DMS153 (cell line): ENCODE results near the gene TSR2.
"Not testable (repeated sequence)": the region's sequence is repeated elsewhere in the genome, so short reads cannot be mapped to it uniquely, and the experiment has no call there.

Source experiments
- DNase-seq: peaks from one replicate; lab custom pipeline; 2025; lab: John Stamatoyannopoulos, UW

The TSR2 gene

DNA sequence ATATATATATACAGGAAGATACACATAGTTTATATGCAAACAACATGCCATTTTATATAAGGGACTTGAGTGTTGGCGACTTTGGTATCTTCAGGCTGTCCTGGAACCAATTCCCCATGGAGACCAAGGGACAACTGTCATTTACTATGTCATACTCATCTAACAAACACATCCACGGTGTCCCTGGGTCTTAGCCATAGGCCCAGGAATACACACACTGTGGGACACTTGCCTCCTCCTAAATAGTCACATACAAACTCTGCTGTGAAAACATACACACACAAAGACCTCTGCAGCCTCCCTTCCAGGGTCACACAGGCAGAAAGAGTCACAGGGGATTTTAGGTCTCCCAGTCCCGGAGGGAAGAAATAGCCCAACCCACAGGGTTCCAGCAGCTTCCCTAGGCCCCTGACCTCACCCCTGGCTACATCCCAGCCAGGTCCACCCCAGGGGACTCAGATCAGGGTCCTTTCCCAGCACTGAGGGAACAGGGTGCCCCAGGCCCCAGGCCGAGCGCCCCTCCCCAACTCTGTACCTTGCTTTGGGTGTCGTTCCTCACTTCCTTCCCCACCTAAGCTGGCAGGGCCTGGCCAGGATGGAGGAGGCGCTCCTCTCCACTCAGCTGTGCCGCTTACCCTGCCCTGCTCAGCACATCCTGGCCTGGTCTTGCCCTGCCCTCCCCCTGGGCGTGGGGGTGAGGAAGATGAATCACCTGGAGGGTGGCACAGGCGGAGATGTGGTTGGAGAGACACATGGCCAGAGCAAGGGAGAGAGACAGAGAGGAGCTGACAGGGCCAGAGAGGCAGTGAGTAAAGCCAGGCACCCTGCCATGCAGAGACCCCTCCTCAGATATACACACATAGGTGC, 34.0 kb downstream of the TSR2 start:
- no peak for DNase-seq

DNA sequence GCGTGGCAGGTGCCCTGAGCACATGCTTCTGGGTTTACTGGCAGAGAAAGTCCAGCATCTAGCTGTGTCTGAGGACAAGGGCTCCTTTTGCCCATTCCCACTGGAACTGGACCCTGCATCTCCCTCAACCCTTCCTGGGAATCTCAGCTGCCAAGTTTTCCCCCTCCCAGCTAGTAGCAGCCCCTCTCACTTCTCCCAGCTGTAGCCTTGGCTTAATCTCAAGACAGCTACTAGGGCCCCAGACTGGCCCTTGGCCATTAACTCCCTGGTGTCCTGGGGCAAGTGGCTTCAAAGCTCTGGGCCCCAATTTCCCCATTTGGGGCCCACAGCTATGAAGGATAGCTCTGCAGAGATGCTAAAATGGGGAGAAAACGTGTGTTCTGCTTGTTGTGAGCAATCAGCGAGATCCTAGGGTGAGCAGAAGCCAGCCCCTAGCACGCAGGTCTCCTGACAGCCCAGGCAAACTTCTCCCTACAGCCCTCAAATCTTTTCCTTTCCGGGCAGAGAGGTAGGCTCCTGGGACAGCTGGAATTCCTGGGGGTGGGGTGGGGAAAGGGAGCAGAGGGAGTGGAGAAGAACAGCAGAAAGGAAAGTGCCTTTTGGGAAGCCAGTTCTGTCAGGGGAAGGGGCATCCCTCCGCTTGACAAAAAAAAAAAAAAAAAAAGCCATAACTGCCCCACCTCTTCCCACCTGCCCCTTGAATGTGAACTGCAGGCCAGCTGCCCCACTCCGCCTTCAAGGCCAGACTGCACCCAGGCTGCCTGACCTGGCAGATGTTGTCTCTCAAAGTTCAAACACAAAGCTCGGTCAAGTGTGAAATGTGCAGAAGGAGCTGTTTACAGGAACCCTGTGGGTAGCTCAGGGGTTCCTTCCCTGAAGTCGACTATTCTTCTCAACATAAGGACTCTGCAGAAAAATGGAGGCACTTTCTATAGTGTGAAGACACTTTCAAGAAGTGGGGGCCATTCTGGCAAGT, 39.2 kb downstream of the TSR2 start:
- DNase-seq: no peak

DNA sequence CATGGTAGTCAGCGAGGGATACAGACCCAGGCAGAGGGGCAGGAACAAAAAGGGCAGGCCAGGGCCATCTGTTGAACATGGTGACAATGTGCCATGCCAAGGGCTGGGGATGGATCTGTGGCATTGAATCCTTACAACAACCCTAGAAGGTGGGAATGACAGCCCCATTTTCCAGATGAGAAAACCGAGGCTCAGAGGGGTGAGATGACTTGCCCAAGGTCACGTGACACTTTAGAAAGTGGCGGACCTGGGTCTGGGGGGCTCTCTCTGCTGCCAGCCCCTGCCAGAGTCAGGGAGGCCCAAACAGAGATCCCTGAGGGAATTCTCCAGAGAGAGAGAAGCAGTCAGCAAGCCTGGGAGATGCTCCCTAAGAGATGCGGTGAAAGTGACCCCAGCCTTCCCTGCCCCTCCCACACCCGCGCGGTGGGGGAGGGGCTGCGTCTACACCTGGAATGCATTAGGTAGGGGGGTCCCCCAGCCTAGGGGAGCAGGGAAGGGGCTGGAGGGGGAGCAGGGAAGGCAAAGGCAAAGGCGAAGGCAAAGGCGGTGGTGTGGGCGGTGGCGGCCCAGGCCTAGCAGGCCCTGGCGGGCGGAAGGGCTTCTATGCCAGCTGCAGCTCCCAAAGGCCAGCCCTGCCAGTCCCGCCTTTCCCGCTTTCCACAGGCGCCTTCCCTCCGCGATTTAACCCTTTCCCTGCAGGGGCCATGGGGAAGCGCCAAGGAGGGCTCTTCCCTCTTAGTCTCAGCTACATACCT, 42.8 kb downstream of the TSR2 start:
- DNase-seq: no peak

DNA sequence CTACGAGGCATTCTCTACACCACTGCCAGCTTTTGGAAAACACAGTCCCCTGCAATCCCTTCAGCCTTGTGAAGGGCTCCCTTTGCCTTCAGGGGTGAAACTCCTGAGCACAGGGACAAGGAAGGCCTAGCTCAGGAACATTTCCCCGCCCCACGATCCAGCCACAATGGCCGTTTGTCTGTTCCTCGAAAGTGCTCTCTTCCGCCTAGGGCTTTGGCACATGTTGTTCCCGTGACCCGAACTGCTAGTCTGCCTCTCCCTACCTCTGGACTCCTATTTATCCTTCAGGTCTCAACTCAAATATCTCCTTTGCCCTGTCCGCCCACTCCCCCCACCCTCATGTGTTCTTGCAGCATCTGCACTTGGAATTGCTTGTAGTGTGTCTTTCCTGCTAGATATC, 43.7 kb downstream of the TSR2 start:
- DNase-seq: no peak

DNA sequence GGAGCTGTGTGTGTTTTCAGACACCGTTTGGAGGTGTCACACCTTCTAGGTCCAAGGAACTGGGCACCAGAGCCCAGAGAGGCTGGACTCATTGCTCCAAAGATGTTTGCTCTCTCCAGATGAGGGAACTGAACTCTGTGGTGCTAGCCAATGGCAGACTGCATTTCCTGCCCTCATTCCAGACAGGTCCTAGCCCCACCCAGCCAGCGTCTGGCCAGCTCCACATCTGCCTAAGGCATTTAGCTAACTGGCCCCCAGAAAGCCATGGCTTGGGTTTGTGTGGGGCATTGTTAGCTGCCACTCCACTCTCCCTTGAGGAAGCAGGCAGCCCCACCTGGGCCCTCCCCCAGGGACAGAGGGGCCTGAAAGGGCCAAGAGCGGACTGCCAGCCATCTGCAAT, 44.5 kb downstream of the TSR2 start:
- DNase-seq: no peak

DNA sequence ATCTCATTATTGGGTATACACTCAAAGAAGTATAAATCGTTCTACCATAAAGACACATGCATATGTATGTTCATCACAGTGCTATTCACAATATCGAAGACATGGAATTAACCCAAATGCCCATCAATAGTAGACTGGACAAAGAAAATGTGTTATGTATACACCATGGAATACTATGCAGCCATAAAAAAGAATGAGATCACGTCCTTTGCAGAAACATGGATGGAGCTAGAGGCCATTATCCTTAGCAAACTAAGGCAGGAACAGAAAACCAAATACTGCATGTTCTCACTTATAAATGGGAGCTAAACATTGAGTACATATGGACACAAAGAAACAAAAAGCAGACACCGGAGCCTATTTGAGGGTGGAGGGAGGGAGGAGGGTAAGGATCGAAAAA, 49.6 kb downstream of the TSR2 start:
- not testable (repeated sequence) for DNase-seq

DNA sequence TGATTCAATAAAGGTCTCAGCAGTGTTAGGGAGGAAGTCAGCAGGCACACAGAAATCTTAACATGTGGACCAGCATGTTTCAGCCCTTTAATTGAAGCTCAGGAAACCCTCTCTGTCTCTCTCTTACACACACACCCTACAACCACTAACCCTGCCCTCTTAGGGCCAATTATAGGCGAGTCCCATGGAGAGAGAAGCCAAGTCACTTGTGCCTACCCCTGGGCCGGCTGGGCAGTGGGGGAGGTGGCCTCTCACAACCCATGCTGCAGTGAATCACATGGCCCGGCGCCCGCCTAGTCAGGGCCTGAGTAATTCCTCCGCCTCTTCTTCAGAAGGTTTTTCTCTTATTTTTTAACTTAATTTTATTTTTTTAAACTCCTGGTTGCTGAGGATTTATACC, 52.1 kb downstream of the TSR2 start:
- no peak for DNase-seq

DNA sequence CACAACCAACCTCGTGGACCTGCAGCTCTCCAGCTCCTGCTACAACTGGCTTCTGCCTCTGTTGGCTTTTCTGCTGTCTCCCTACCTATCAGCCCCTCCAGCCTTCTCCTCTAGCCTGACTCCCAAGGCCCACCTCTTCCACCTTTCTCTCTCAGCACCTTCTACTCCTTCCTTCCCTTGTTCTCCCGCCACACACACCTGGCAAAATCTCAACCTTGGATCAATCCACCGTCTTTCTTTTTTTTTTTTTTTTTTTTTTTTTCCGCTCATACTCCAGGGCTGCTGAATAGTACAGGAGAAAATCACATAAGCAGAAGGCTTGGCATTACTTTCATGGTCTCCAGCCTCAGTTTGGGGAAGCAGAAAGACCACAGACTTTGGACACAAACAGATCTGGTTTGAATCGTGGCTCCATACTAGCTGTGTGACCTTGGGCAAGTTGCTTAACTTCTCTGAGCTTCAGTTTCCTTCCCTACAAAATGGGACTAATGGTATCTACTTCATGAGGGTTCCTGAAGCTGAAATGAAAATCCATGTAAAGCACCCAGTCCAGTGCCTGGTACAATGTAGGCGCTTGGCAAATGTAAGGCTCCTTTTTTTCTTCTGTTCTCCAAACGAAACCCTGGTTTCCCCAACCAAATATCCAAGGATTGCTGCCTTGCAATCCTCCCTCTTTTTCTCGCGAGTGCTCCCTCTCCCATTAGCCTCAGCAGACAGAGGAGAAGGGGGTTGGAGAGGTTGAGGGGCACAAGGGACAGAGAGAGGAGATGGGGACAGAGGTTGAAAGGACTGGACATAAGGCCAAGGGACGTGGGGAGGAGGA, 54.2 kb downstream of the TSR2 start:
- DNase-seq: no peak
